Naive thymus-derived CD8-positive, alpha-beta T cell (primary cell): Measurements from ENCODE around the gene COL5A1. TPM values are rescaled to one million over a fixed set of nuclear protein-coding genes. Genes with fewer than 3 reads are reported as not detected.

Experiments
- ATAC-seq, 2 donors: fragments of 150-1000 bp; cut with Tn5 transposase in 1 of 2; sonication (Bioruptor Pico), chemical (Tn5 transposase) in 1 of 2; 1 replicate in 1 of 2; 2 replicates in 1 of 2; pipeline ENCODE4 v1.10.0; 2021; ENCODE audit warnings: mild to moderate bottlenecking in 2 of 2, moderate library complexity in 2 of 2
- POLR2A ChIA-PET: fragments of 350-600 bp; sonication (Branson Sonifier 250); formaldehyde crosslinking; loops from one replicate; lab custom pipeline; 2021; ENCODE audit warnings: antibody characterized with exemption; lab: Charles Lee
- DNase-seq, 10 donors: peaks; one replicate each; pipeline versions ENCODE4 v3.0.0 to v3.0.0-alpha.2; 2020 to 2022
- H3K27ac Mint-ChIP-seq, 10 donors: one replicate each; pipeline ENCODE4 v1.8.0; 2020 to 2022; ENCODE audit warnings: mild to moderate bottlenecking in 10 of 10, mixed read lengths in 10 of 10, moderate library complexity in 4 of 10, inconsistent platforms in 1 of 10
- H3K27me3 Mint-ChIP-seq, 5 donors: one replicate each; pipeline ENCODE4 v1.8.0; 2021 to 2022; ENCODE audit warnings: mixed read lengths in 5 of 5
- H3K36me3 Mint-ChIP-seq, 3 donors: one replicate each; pipeline ENCODE4 v1.8.0; 2020 to 2022; ENCODE audit warnings: mixed read lengths in 3 of 3, mild to moderate bottlenecking in 2 of 3, inconsistent platforms in 1 of 3
- H3K4me1 Mint-ChIP-seq, 4 donors: one replicate each; pipeline ENCODE4 v1.8.0; 2021 to 2022; ENCODE audit warnings: mixed read lengths in 4 of 4
- H3K4me3 Mint-ChIP-seq, 10 donors: one replicate each; pipeline ENCODE4 v1.8.0; 2020 to 2022; ENCODE audit warnings: mild to moderate bottlenecking in 10 of 10, mixed read lengths in 10 of 10, moderate library complexity in 6 of 10, inconsistent platforms in 1 of 10
- H3K9me3 Mint-ChIP-seq, 9 donors: one replicate each; pipeline ENCODE4 v1.8.0; 2020 to 2022; ENCODE audit warnings: mixed read lengths in 9 of 9, mild to moderate bottlenecking in 3 of 9, inconsistent platforms in 1 of 9, moderate library complexity in 1 of 9
- microRNA-seq: library from miRNA; unstranded; fragments of <30 nt; microRNA quantifications from one replicate; pipeline ENCODE4 v1.2.0, GENCODE V29; 2022; ENCODE audit warnings: borderline microRNAs expressed
- polyA plus RNA-seq, 3 donors: library from polyadenylated mRNA; unstranded; fragments of 300-500 nt; fragmentation: Illumina TruSeq; gene quantifications; one replicate each; pipeline ENCODE4 v1.2.3, GENCODE V29; 2021
- total RNA-seq, 8 experiments: library from RNA in 2 of 8; stranded (reverse) in 2 of 8; gene quantifications; one replicate each; pipeline ENCODE4 v1.2.3 and lab custom pipeline; 2021 to 2026

The COL5A1 gene
- total and polyA plus RNA-seq, 5 experiments from 2014 or later, result 0.26 TPM; not detected in 4

GRCh38 chr9:134887686-134888602 lies 246.3 kb downstream of the COL5A1 start:
- H3K4me3 Mint-ChIP-seq, result no peak overlapping the region
- no peaks in the 10 kb centered on the region for H3K36me3 Mint-ChIP-seq
- POLR2A ChIA-PET, result no interaction called here
- H3K27me3 Mint-ChIP-seq, result peaks cover 6 to 24% (median 11%) of the 10 kb centered on the region in 5 donors
- ATAC-seq, result no peak
- DNase-seq, result peak in 1 of 10 donors; percentile 16
- no peaks in the 10 kb centered on the region for H3K9me3 Mint-ChIP-seq
- H3K4me1 Mint-ChIP-seq, result peaks cover 0 to 11% (median 3%) of the 10 kb centered on the region in 4 donors
- peak overlapping the region in 2 of 10 donors; percentile 40 to 56 for H3K27ac Mint-ChIP-seq

GRCh38 chr9:134888603-134889190 lies 247.1 kb downstream of the COL5A1 start:
- Mint-ChIP-seq H3K36me3 (no peaks in the 10 kb centered on the region), H3K27me3 (peaks cover 7 to 32% (median 15%) of the 10 kb centered on the region in 5 donors), H3K27ac (no peak overlapping the region), H3K4me3 (no peak overlapping the region), H3K9me3 (no peaks in the 10 kb centered on the region), H3K4me1 (peaks cover 0 to 11% (median 3%) of the 10 kb centered on the region in 4 donors)
- DNase-seq, result peak in 1 of 10 donors; percentile 6
- POLR2A ChIA-PET, result no interaction called here
- no peak for ATAC-seq

GRCh38 chr9:134889386-134890154 lies 248.0 kb downstream of the COL5A1 start:
- H3K4me3 Mint-ChIP-seq, result no peak overlapping the region
- no peaks in the 10 kb centered on the region for H3K36me3 Mint-ChIP-seq
- POLR2A ChIA-PET, result no interaction called here
- no peaks in the 10 kb centered on the region for H3K9me3 Mint-ChIP-seq
- peaks cover 9 to 38% (median 15%) of the 10 kb centered on the region in 5 donors for H3K27me3 Mint-ChIP-seq
- DNase-seq (peak in 1 of 10 donors; percentile 8), ATAC-seq (no peak)
- H3K27ac Mint-ChIP-seq, result no peak overlapping the region
- peaks cover 0 to 11% (median 3%) of the 10 kb centered on the region in 4 donors for H3K4me1 Mint-ChIP-seq

- no peak overlapping the region for H3K4me3 Mint-ChIP-seq
- POLR2A ChIA-PET, result no interaction called here
- no peak overlapping the region for H3K27ac Mint-ChIP-seq
- H3K4me1 Mint-ChIP-seq, result peaks cover 0 to 11% (median 3%) of the 10 kb centered on the region in 4 donors
- DNase-seq (no peak), ATAC-seq (no peak)
- peaks cover 10 to 38% (median 19%) of the 10 kb centered on the region in 5 donors for H3K27me3 Mint-ChIP-seq
- no peaks in the 10 kb centered on the region for H3K9me3 Mint-ChIP-seq
- H3K36me3 Mint-ChIP-seq, result peaks cover 0 to 2% (median 0%) of the 10 kb centered on the region in 3 donors
Observed at GRCh38 chr9:134890155-134890495, 248.5 kb downstream of the COL5A1 start.

DNA sequence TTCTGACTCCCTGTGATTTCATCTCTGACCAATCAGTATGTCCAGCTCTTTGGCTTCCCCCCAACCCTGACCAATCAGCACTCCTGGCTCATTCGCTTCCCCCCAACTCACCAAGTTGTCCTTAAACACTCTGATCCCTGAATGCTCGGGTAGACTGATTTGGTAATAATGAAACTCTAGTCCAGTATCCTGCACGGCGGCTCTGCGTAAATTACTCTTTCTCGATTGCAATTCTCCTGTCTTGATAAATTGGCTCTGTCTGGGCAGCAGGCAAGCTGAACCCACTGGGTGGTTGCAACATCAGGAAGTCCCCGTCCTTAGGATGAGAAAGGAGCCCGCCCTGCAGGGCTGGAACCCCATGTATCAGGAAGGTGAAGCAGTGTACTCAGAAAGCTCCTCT lies 249.4 kb downstream of the COL5A1 start:
- ATAC-seq (no peak), DNase-seq (peak in 1 of 10 donors; percentile 11)
- peaks cover 0 to 6% (median 0%) of the 10 kb centered on the region in 3 donors for H3K36me3 Mint-ChIP-seq
- POLR2A ChIA-PET, result no interaction called here
- H3K9me3 Mint-ChIP-seq, result peaks cover 0 to 2% (median 0%) of the 10 kb centered on the region in 9 donors
- H3K27me3 Mint-ChIP-seq, result peaks cover 12 to 35% (median 20%) of the 10 kb centered on the region in 5 donors
- H3K4me3 Mint-ChIP-seq, result no peak overlapping the region
- H3K4me1 Mint-ChIP-seq, result peaks cover 0 to 11% (median 3%) of the 10 kb centered on the region in 4 donors
- H3K27ac Mint-ChIP-seq, result no peak overlapping the region

- peaks cover 0 to 11% (median 3%) of the 10 kb centered on the region in 4 donors for H3K4me1 Mint-ChIP-seq
- ATAC-seq (no peak), DNase-seq (peak in 1 of 10 donors; percentile 16)
- H3K27ac Mint-ChIP-seq, result no peak overlapping the region
- POLR2A ChIA-PET, result no interaction called here
- H3K36me3 Mint-ChIP-seq, result peaks cover 0 to 6% (median 0%) of the 10 kb centered on the region in 3 donors
- no peak overlapping the region for H3K4me3 Mint-ChIP-seq
- peaks cover 0 to 2% (median 0%) of the 10 kb centered on the region in 9 donors for H3K9me3 Mint-ChIP-seq
- H3K27me3 Mint-ChIP-seq, result peaks cover 10 to 31% (median 17%) of the 10 kb centered on the region in 5 donors
Observed at GRCh38 chr9:134891713-134892112, 250.1 kb downstream of the COL5A1 start.

DNA sequence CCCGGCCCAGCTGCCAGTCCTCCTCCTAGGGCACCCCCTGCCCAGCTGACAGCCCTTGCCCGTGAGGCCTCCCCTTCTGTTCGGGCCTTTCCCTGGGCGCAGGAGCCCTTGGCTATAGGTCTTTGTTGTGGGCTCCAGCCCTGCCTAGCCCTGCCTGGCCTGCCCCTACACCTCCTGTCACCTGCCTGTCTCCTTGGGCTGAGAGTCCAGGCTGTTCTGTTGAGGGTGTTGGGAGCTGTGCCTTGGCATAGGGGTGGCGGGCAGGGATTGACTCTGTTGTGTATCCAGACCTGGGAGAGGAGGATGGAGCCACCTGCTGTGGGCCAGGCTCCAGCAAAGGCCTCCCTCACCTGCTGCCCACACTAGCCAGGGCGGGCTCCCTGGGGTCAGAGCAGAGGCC lies 250.6 kb downstream of the COL5A1 start:
- peak in 1 of 10 donors; percentile 10 for DNase-seq
- H3K36me3 Mint-ChIP-seq, result peaks cover 0 to 6% (median 0%) of the 10 kb centered on the region in 3 donors
- peaks cover 0 to 11% (median 2%) of the 10 kb centered on the region in 4 donors for H3K4me1 Mint-ChIP-seq
- peaks cover 10 to 31% (median 18%) of the 10 kb centered on the region in 5 donors for H3K27me3 Mint-ChIP-seq
- H3K27ac Mint-ChIP-seq, result no peak overlapping the region
- no peak overlapping the region for H3K4me3 Mint-ChIP-seq
- peaks cover 0 to 2% (median 0%) of the 10 kb centered on the region in 9 donors for H3K9me3 Mint-ChIP-seq
- POLR2A ChIA-PET, result no interaction called here
- ATAC-seq, result no peak

- POLR2A ChIA-PET, result no interaction called here
Observed at GRCh38 chr9:134892820-134893420, 251.3 kb downstream of the COL5A1 start.

More at GRCh38 chr9:134892820-134893420, 251.3 kb downstream of the COL5A1 start:
- peaks cover 0 to 8% (median under 1%) of the 10 kb centered on the region in 4 donors for H3K4me1 Mint-ChIP-seq
- peaks cover 0 to 4% (median 0%) of the 10 kb centered on the region in 9 donors for H3K9me3 Mint-ChIP-seq
- no peak overlapping the region for H3K27ac Mint-ChIP-seq
- H3K36me3 Mint-ChIP-seq, result peaks cover 0 to 6% (median 0%) of the 10 kb centered on the region in 3 donors
- H3K4me3 Mint-ChIP-seq, result peak overlapping the region in 1 of 10 donors; percentile 10
- DNase-seq (peak in 1 of 10 donors; percentile 7), ATAC-seq (no peak)
- peaks cover 11 to 31% (median 16%) of the 10 kb centered on the region in 5 donors for H3K27me3 Mint-ChIP-seq

Small RNAs within 50 kb of the gene (microRNA-seq; reads per million reads assigned to microRNA genes)
- gene MIR3689A (not detected), gene MIR3689B (not detected), gene MIR3689C (not detected), gene MIR3689D1 (not detected), gene MIR3689D2 (not detected), gene MIR3689E (not detected), gene MIR3689F (not detected)

Other genes starting within 250 kb of the COL5A1 start
- gene FCN2, start 239.0 kb downstream of the COL5A1 start, total RNA-seq, result not detected
- not detected for gene FCN2, start 239.0 kb downstream of the COL5A1 start, polyA plus RNA-seq